NCI-H128 (cell line): Measurements from ENCODE around the gene OTUD3.
"Not testable (repeated sequence)": the region's sequence is repeated elsewhere in the genome, so short reads cannot be mapped to it uniquely, and the experiment has no call there.

Source experiments
- DNase-seq: peaks from one replicate; lab custom pipeline; 2025; ENCODE audit not compliant: unreplicated experiment; lab: John Stamatoyannopoulos, UW

OTUD3 gene

DNA sequence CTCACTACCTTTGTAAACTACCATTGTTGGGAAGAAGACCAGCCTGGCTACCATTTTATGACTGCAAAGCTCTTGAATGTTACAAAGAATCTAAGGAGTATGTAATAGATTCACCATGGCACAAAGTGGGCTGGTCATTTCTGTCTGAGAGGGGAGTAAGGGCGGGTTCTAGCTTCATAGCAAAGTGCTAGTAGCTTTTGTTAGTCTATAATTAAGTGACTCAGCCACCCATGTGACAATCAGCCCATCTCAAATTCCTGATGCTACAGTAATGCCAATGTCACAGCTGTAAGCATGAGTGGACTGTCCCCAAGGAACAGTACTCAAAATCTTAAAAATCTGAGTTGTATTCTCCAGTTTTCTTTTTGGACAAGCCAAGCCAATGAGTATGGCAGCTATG, 15.4 kb upstream of the OTUD3 start:
- no peak for DNase-seq

DNA sequence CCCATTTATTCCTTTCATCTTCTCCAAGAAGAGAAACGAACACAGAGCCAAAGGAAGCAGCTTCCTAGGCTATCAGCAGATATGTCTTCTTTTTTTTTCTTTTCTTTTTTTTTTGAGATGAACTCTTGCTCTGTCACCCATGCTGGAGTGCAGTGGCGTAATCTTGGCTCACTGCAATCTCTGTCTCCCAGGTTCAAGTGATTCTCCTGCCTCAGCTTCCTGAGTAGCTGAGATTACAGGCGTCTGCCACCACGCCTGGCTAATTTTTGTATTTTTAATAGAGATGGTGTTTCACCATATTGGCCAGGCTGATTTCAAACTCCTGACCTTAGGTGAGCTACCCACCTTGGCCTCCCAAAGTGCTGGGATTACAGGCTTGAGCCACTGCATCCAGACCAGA, 13.6 kb upstream of the OTUD3 start:
- DNase-seq: not testable (repeated sequence)

DNA sequence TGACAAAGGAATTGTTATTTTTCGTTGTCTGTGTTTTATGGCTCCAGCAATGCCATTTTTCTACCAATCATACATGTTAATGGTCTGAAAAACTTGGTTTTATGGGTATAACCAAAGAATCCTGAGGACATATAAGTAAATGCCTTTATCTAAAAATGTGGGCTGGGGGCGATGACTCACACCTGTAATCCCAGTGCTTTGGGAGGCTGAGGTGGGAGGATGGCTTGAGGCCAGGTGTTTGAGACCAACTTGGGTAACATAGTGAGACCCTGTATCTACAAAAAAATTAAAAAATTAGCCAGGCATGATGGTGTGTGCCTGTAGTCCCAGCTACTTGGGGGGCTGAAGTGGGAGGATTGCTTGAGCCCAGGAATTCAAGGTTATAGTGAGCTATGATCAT, 12.7 kb upstream of the OTUD3 start:
- not testable (repeated sequence) for DNase-seq

DNA sequence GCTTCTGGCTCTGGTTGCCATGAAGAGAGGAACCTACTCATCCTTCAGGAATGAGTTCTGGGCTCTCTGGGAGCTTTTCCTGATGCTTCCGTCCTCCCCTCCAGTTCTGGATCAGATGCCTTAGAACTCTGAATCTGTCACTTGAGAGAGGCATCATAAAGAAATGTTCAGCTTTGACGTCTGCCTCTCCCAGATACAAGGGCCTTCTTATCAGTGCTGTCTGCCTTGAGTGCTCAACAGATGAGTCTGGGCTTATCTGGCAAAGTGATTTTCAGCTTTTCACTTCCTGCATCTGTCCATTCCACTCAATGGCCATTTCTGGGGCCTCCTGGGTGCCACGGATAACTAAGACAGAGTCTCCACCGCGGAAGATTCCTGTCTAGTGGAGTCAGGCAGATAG, 12.3 kb upstream of the OTUD3 start:
- no peak for DNase-seq

- peak; percentile 17 for DNase-seq
These were observed 10.0 kb upstream of the OTUD3 start for GRCh38 chr1:19872190-19872589.

DNA sequence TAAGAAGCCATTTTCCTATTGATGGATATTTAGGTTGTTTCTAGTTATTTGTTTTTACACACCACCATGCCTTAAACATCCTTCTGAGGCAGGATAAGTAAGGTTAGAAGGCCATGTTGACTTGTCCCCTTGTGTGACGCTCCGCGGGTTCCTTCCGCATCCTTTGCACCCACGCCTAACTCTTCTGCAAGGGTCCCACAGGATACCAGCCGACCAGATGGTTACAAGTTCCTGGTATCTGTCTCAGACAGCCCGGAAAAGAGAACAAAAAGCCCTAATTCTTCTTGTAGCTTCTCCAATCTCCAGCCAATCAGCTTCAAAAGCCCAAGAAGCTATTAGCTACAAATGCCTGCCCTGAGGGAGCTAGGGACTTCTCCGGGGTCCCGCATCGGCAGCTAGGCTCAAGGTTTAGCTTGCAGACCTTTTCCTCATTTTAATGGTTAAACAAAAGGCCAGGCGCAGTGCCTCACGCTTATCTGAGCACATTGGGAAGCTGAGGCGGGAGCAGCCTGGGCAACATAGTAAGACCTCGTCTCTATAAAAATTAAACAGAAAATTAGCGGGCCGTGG, 4.9 kb upstream of the OTUD3 start:
- DNase-seq: no peak

- DNase-seq: no peak
These were observed 4.2 kb upstream of the OTUD3 start for GRCh38 chr1:19877821-19878636.

GRCh38 chr1:19878637-19878985, 3.6 kb upstream of the OTUD3 start:
- DNase-seq: no peak

GRCh38 chr1:19879227-19879626, 3.0 kb upstream of the OTUD3 start:
- no peak for DNase-seq

GRCh38 chr1:19879661-19880060, 2.5 kb upstream of the OTUD3 start:
- DNase-seq: no peak

DNA sequence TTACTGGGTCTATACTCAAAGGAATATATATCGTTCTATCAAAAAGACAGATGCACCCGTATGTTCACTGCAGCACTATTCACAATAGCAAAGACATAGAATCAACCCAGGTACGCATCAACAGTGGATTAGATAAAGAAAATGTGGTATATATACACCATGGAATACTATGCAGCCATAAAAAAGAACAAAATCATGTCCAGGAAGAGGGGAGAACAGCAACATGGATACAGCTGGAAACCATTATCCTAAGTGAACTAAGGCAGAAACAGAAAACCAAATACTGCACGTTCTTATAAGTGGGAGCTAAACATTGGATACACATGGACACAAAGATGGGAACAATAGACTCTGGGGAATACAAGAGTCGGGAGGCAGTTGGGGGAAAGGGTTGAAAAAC, 1.4 kb upstream of the OTUD3 start:
- DNase-seq: not testable (repeated sequence)

DNA sequence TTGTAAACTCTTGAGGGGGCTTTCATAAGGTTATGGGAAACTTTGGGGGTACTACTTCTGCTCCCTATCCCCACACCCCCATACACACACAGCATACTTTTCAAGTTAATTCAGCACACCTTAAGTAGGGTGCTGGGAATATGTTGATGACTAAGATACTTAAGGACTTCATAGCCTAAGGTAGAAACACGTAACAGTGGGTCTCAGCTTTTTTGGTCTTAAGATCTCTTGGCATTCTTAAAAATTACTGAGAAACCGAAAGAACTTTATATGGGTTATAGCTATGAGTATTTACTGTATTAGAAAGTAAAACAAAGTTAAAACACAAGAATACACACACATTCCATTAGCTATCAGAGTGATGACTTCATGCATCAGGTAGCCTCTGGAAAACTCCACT, 2.1 kb downstream of the OTUD3 start:
- DNase-seq: no peak

DNA sequence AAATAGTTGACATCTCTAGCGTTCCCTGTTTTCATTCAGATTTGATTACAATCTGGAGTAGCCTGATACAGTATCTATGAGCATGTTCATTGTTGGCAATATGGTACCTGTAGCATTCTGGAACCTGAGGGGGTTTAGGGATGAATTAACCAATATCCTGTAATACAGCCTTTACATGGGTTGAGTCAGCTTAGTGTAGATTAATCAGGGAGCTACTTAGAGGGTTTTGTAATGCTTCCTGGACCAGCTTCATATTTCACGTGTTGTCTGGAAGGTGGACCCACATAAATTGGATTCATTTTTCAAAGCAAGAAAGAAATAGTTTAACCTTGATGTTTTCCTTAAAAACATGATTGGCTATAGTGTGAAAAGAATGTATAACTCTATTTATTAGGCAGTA, 3.6 kb downstream of the OTUD3 start:
- no peak for DNase-seq

DNA sequence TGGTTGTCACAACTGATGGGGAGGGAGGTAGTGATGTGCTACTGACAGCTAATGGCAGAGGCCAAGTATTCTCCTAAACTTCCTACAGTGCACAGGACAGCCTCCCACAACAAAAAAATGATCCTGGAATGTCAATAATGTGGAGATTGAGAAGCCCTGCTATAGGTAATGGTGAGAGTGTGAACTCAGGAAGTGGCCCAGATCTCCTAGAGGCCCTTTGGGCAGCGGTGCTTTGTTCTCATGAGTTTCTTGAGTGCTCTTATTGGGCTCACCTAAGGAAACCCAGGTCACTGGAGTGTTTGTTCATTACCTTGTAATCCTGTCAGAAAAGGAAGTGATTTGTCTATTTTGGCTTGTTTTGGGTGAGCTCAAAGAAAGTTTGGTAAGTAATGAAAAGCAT, 5.9 kb downstream of the OTUD3 start:
- no peak for DNase-seq

DNA sequence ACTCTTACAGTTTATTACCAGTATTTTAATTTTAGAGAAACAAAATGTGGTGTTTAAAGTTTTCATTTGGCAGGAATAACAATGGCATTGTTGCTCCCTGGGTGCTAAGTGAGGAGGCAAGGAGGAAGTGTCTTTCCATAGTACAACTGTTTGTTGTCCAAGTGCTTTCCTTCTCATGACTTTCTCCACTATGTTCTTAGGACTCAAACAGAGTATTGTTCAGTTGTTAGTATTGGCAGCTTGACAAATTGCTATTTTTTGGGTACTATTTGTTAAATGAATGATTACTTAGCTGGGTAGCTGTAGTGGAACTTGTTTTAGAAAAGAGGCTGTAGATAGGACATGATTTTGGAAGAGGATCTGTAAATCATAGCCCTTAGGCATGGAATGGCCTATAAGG, 7.5 kb downstream of the OTUD3 start:
- no peak for DNase-seq

- DNase-seq: no peak
These were observed 9.9 kb downstream of the OTUD3 start for GRCh38 chr1:19892129-19892528.

DNA sequence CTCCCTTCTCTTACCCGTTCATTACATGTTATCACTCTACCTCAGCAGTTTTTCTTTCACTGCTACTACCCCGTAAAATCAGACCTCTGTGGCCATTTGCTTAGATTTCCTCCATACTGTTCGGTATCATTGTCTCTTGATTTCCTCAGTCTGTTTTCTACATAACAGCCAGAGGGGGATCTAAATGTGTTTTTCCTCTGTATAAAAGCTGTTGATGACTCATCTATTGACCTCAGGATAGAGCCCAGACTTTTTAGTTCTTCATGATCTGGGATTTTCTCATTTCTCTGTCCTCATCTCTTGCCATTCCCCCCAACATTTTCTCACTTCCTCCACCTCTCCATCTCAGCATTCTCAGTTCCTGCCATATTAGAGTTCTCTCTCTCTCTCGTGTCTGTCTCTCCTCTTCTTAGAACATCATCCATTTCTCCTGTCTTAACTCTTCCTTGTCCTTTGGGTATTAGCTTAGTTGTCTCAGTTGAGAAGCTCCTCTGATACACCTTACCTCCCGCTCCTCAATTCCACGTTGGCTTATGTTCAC, 10.5 kb downstream of the OTUD3 start:
- DNase-seq: no peak

DNA sequence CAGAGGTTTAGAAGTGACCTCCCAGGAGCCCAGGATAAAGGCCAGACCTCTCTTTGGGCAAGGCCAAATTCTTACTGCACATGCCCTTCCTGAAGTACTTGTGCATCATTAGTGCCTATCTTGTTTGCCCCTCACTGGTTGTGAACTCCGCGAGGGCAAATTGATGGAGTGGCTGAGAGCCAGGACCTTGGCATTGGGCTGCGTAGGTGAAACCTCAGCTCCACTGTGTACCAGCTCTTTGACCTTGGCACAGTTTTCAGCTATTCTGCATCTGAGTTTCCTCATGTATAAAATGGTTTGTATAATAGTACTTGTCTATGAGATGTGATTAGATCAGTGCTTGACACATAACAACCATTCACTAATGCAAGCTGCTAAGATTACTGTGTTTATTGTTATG, 11.5 kb downstream of the OTUD3 start:
- DNase-seq: no peak

DNA sequence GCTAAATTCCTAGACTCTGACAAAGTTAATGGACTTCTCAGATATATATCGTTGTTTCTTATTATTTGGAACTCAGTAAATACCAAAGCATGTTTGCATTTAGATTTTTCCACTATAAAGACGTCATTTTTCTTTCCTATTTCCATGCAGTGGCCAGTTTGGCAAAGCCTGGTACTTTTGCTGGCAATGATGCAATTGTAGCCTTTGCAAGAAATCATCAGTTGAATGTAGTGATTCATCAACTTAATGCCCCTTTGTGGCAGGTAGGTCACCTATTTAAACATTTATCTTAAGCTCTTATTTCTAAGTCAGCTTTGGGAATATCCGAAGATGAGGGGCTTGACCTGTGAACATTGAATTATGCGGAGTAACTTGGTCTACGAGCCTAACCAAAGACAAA, 12.0 kb downstream of the OTUD3 start:
- no peak for DNase-seq

DNA sequence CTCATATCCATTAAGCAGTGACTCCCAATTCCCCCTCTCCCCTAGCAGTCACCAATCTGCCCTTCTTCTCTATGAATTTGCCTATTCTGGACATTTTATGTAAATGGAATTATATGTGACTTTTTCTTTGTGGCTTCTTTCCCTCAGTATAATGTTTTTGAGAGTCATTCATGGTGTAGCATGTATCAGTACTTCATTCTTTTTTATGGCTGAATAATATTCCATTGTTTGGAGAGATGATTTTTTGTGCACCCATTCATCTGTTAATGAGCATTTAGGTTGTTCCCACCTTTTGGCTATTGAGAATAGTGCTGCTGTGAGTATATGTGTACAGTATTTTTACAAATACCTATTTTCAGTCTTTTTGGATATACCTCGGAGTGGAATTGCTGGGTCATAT, 19.5 kb downstream of the OTUD3 start:
- no peak for DNase-seq

- DNase-seq: no peak
These were observed 21.4 kb downstream of the OTUD3 start for GRCh38 chr1:19903621-19904020.

DNA sequence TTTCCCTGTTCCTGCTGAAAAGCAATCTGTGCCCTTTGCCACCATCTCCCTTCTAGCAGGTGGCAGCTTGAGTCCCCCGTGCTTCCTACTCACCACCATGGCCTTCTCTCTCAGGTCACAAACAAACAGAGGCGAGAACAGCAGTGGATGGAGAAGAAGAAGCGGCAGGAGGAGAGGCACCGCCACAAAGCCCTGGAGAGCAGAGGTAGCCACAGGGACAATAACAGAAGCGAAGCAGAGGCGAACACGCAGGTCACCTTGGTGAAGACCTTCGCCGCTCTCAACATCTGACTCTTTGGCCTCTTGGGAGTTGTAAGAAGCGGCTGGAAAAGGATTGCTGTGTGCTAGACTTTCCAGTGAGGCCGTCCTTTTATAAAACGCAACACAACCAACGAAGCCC, 25.3 kb downstream of the OTUD3 start:
- no peak for DNase-seq

GRCh38 chr1:19909392-19909791, 27.2 kb downstream of the OTUD3 start:
- DNase-seq: no peak
